ENCODE measurements around the gene ALDH2.

ALDH2 gene

DNA sequence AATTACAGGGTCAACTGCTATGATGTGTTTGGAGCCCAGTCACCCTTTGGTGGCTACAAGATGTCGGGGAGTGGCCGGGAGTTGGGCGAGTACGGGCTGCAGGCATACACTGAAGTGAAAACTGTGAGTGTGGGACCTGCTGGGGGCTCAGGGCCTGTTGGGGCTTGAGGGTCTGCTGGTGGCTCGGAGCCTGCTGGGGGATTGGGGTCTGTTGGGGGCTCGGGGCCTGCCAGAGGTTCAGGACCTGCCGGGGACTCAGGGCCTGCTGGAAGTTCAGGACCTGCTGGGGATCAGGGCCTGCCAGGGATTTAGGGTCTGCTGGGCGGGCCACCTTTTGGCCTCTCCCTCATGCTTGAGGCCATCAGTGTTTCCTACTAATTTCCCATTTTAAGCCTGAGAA is 37.1 kb downstream of the ALDH2 start:
- Histone ChIP-seq H3K27me3 (ENCODE audit: low read length) (no peaks in the 10 kb centered on the region), H3K79me2 (ENCODE audit: insufficient read depth, low read length) (no peaks in the 10 kb centered on the region), H3K36me3 (ENCODE audit: low read length) (no peaks in the 10 kb centered on the region), H3K9ac (ENCODE audit: low read length) (no peak overlapping the region), H3K9me3 (ENCODE audit: insufficient read depth, low read length) (no peaks in the 10 kb centered on the region), H3F3A (ENCODE audit: insufficient read depth) (no peaks in the 10 kb centered on the region), H2AFZ (ENCODE audit: low read depth, low read length, severe bottlenecking) (no peak overlapping the region), H3K4me2 (ENCODE audit: low read depth, low read length, poor library complexity, severe bottlenecking) (no peak overlapping the region), H3K4me3 (ENCODE audit: insufficient read depth, low read length, poor library complexity, severe bottlenecking) (no peak overlapping the region), H3K9me2 (replicated peaks; ENCODE audit: insufficient read depth, low read length) (no peaks in the 10 kb centered on the region), H4K20me1 (ENCODE audit: low read depth, low read length) (no peaks in the 10 kb centered on the region), H3K27ac (ENCODE audit: low read depth, low read length) (no peak overlapping the region)
- TF ChIP-seq, protein P1, sequence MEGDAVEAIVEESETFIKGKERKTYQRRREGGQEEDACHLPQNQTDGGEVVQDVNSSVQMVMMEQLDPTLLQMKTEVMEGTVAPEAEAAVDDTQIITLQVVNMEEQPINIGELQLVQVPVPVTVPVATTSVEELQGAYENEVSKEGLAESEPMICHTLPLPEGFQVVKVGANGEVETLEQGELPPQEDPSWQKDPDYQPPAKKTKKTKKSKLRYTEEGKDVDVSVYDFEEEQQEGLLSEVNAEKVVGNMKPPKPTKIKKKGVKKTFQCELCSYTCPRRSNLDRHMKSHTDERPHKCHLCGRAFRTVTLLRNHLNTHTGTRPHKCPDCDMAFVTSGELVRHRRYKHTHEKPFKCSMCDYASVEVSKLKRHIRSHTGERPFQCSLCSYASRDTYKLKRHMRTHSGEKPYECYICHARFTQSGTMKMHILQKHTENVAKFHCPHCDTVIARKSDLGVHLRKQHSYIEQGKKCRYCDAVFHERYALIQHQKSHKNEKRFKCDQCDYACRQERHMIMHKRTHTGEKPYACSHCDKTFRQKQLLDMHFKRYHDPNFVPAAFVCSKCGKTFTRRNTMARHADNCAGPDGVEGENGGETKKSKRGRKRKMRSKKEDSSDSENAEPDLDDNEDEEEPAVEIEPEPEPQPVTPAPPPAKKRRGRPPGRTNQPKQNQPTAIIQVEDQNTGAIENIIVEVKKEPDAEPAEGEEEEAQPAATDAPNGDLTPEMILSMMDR (IDR thresholded peaks at IDR 0.05; ENCODE audit: insufficient read depth, low read length, poor library complexity, severe bottlenecking): no peak
- TF ChIP-seq EZH2phosphoT487 (conservative IDR thresholded peaks at IDR 0.05; ENCODE audit: low read length): no peak

DNA sequence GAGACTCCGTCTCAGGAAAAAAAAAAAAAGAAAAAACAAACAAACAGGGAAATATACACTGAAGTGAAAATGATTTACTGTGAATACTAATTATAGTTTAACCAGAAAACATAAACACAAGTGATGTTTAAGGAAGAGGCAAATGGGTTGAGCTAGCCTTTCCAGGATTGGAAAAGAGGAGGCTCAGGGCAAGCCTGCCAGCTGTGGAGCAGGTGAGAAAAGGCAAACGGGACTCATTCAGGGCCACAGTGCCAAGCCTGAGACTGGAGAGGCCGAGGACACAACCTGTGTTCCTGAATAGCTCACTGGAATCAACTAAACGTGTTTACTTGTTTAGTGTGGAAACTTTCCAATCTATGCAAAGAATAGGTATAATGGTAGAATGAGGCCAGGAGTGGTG is 39.6 kb downstream of the ALDH2 start:
- Histone ChIP-seq H3K9me3 (ENCODE audit: insufficient read depth, low read length) (no peaks in the 10 kb centered on the region), H3K27ac (ENCODE audit: low read depth, low read length) (no peak overlapping the region), H3K79me2 (ENCODE audit: insufficient read depth, low read length) (no peaks in the 10 kb centered on the region), H3K36me3 (ENCODE audit: low read length) (no peaks in the 10 kb centered on the region), H3F3A (ENCODE audit: insufficient read depth) (no peaks in the 10 kb centered on the region), H3K4me3 (ENCODE audit: insufficient read depth, low read length, poor library complexity, severe bottlenecking) (no peak overlapping the region), H3K27me3 (ENCODE audit: low read length) (no peaks in the 10 kb centered on the region), H3K9me2 (replicated peaks; ENCODE audit: insufficient read depth, low read length) (no peaks in the 10 kb centered on the region), H4K20me1 (ENCODE audit: low read depth, low read length) (no peaks in the 10 kb centered on the region), H2AFZ (ENCODE audit: low read depth, low read length, severe bottlenecking) (no peak overlapping the region), H3K4me2 (ENCODE audit: low read depth, low read length, poor library complexity, severe bottlenecking) (no peak overlapping the region), H3K9ac (ENCODE audit: low read length) (no peak overlapping the region)
- TF ChIP-seq, protein P1 (IDR thresholded peaks at IDR 0.05; ENCODE audit: insufficient read depth, low read length, poor library complexity, severe bottlenecking): no peak
- TF ChIP-seq EZH2phosphoT487 (conservative IDR thresholded peaks at IDR 0.05; ENCODE audit: low read length): no peak

DNA sequence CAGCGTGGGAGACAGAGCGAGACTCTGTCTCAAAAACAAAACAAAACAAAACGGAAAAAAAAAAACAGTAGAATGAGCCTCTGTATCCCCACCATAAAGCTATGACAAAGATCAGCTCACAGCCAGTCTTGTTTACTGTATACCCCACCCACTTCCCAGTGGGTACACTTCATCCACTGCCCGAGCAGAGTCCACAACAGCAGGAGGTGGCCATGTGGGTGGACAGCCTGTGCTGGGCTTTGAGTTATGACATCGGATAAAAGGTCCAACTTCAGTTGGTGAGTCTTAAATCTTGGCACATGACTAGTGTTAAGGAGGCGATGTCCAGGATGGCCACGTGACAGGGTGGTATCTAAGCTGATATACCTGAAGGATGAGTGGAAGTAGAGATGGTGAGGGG is 40.5 kb downstream of the ALDH2 start:
- Histone ChIP-seq H4K20me1 (ENCODE audit: low read depth, low read length) (no peaks in the 10 kb centered on the region), H3K4me2 (ENCODE audit: low read depth, low read length, poor library complexity, severe bottlenecking) (no peak overlapping the region), H3K79me2 (ENCODE audit: insufficient read depth, low read length) (no peaks in the 10 kb centered on the region), H2AFZ (ENCODE audit: low read depth, low read length, severe bottlenecking) (no peak overlapping the region), H3K9me2 (replicated peaks; ENCODE audit: insufficient read depth, low read length) (no peaks in the 10 kb centered on the region), H3K36me3 (ENCODE audit: low read length) (no peaks in the 10 kb centered on the region), H3K4me3 (ENCODE audit: insufficient read depth, low read length, poor library complexity, severe bottlenecking) (no peak overlapping the region), H3K27ac (ENCODE audit: low read depth, low read length) (no peak overlapping the region), H3K27me3 (ENCODE audit: low read length) (no peaks in the 10 kb centered on the region), H3F3A (ENCODE audit: insufficient read depth) (no peaks in the 10 kb centered on the region), H3K9ac (ENCODE audit: low read length) (no peak overlapping the region), H3K9me3 (ENCODE audit: insufficient read depth, low read length) (no peaks in the 10 kb centered on the region)
- TF ChIP-seq, protein P1 (IDR thresholded peaks at IDR 0.05; ENCODE audit: insufficient read depth, low read length, poor library complexity, severe bottlenecking): no peak

All from SU-DHL-6 (cell line).